Pancreas (tissue), 10 donors: ENCODE data around the gene KCNK4. TPM values are rescaled to one million over a fixed set of nuclear protein-coding genes. Genes with fewer than 3 reads are reported as not detected.

Experiments used
- ATAC-seq, 4 donors: fragments of 200-7000 bp; cut with Tn5 transposase; one replicate each; pipeline versions ENCODE4 v1.8.0 to v1.9.1; 2020; ENCODE audit warnings: mild to moderate bottlenecking in 4 of 4, moderate library complexity in 4 of 4
- DNase-seq, 6 donors: peaks; one replicate each; pipeline ENCODE4 v3.0.0-alpha.2; 2020
- FAIRE-seq: peaks from 2 replicates; lab custom pipeline; 2012; peaks lifted over from hg19 to GRCh38; lab: Jason Lieb, UNC
- H3K27ac ChIP-seq, 4 donors: fragments of 200-600 bp; sonication (generic); 1 replicate in 3 of 4; 2 replicates in 1 of 4; pipeline versions ENCODE4 v1.5.0 to v1.8.0; 2020
- H3K27me3 ChIP-seq, 4 donors: fragments of 200-600 bp; one replicate each; pipeline ENCODE4 v1.8.0; 2021
- H3K36me3 ChIP-seq, 3 donors: fragments of 200-600 bp; sonication (generic) in 1 of 3; one replicate each; pipeline versions ENCODE4 v1.5.0 to v1.8.0; 2020 to 2021
- H3K4me1 ChIP-seq, 3 donors: fragments of 200-600 bp; one replicate each; pipeline ENCODE4 v1.8.0; 2021
- H3K4me3 ChIP-seq, 4 donors: fragments of 200-600 bp; sonication (generic) in 2 of 4; one replicate each; pipeline versions ENCODE4 v1.5.0 to v1.8.0; 2020 to 2021
- H3K9me3 ChIP-seq, 4 donors: fragments of 200-600 bp; one replicate each; pipeline ENCODE4 v1.8.0; 2021
- WGBS, 2 donors: extraction: QIAGEN DNeasy Blood & Tissue Kit; methylation state at CpG; one replicate each; pipeline ENCODE4 v1.1.7; 2013; 5-methylcytosine and 5-hydroxymethylcytosine counted together
- intact Hi-C, 3 donors: fragments of 100-400 bp; cut with DNase I; formaldehyde crosslinking; loops; one replicate each; pipeline versions ENCODE4 v1.11.1 to v1.14.2; 2022
- polyA plus RNA-seq, 2 donors: library from polyadenylated mRNA; stranded (reverse); fragments of 200-250 nt; gene quantifications; one replicate each; pipeline ENCODE4 v1.2.3, GENCODE V29; 2013
- total RNA-seq, 6 donors: library from RNA; stranded (reverse); fragmentation: NEBNext Ultra II Directional in 4 of 6; extraction: Animal tissue kit (Norgen Biotek cat#: 25700) in 4 of 6; gene quantifications; one replicate each; pipeline versions ENCODE4 v1.2.1 to v1.2.4, GENCODE V29; 2021 to 2023
- TF ChIP-seq, protein P1 (sequence below), 4 donors: fragments of 200-600 bp; sonication (generic) in 3 of 4; IDR thresholded peaks; one replicate each; pipeline versions ENCODE4 v1.5.0 to v1.8.0; 2021; ENCODE audit warnings: antibody characterized with exemption in 4 of 4
- donor health status: healthy with polysubstance abuse.
- donor health status: DM: no; HTN: no; CAD: no; lungs with moderate emphysema.
- donor health status: DM: no; HTN: no; CAD: no.
- donor health status: control.
- donor health status: control.
- donor health status: Bipolar disorder and iron deficiency.
- donor health status: DM: yes; HTN: yes; CAD: no.
- donor health status: DM: no; HTN: no; CAD: no.
- donor health status: DM: no; HTN: no; CAD: no.
- donor health status: DM: yes; HTN: yes; CAD: no.

The KCNK4 gene
- total and polyA plus RNA-seq, 8 donors: not detected

DNA sequence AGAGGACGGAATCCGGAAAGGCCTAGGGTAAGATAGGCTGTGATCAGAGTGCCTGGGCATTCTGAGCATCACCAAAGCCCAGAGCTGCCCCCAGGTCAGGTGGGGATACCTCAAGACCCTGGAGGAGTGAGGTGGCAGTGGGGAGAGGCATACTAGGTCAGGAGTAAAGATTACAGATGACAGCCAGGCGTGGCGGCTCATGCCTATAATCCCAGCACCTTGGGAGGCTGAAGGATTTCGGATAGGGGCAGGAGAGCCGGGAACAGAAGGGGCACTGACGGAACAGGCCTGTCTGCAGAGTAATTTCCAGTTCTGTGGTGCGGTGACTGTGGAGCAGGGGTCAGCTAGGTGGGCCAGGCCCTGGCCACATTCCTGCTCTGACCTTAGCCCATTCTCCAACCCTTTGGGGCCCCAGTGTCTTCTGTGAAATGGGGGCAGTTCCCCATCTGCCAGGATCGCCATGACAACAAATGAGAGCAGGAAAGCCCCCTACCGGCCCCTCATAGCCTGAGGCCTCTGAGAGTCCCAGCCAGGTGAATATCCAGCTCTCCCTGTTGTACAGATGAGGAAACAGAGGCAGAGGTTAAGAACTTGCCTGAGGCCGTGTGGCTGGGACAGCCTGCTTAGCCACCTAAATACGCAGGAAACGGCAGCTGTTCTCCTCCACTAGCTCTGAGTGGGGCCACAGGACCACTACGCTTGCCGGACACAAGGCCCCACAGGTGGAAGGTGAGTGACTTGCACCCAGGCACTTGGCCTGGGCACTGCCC lies 15.9 kb upstream of the KCNK4 start:
- WGBS, 2 donors: 91 to 92% methylated on average over 15 of the region's 15 CpGs
- no peak overlapping the region for H3K27ac ChIP-seq
- DNase-seq (no peak), FAIRE-seq (no peak), ATAC-seq (no peak)
- H3K36me3 ChIP-seq: no peaks in the 10 kb centered on the region
- H3K27me3 ChIP-seq: no peaks in the 10 kb centered on the region
- no peak overlapping the region for H3K4me3 ChIP-seq
- intact Hi-C loops: no loop called here
- H3K4me1 ChIP-seq: peaks cover 0 to 5% (median 3%) of the 10 kb centered on the region in 3 donors
- H3K9me3 ChIP-seq: no peaks in the 10 kb centered on the region
- TF ChIP-seq, protein P1, sequence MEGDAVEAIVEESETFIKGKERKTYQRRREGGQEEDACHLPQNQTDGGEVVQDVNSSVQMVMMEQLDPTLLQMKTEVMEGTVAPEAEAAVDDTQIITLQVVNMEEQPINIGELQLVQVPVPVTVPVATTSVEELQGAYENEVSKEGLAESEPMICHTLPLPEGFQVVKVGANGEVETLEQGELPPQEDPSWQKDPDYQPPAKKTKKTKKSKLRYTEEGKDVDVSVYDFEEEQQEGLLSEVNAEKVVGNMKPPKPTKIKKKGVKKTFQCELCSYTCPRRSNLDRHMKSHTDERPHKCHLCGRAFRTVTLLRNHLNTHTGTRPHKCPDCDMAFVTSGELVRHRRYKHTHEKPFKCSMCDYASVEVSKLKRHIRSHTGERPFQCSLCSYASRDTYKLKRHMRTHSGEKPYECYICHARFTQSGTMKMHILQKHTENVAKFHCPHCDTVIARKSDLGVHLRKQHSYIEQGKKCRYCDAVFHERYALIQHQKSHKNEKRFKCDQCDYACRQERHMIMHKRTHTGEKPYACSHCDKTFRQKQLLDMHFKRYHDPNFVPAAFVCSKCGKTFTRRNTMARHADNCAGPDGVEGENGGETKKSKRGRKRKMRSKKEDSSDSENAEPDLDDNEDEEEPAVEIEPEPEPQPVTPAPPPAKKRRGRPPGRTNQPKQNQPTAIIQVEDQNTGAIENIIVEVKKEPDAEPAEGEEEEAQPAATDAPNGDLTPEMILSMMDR (IDR thresholded peaks at IDR 0.05): no peak

DNA sequence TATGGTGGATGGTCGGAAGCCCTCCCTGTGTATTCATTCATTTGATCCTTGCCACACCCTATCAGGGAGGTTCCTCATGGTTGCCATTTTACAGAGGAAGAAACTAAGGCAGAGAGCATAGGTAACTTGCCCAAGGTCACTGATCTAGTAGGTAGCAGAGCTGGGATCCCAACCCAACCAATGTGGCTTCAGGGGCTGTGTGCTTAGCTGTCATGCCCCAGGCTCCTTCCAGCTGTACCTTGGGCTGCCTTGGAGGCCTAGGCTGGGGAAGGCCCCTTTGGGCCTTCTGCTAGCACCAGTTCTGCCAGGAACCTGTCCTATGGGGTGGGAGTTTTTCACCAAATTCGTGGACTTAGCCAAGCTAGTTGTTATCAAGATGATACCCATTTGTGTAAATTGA lies 15.3 kb upstream of the KCNK4 start:
- peaks cover 0 to 5% (median 3%) of the 10 kb centered on the region in 3 donors for H3K4me1 ChIP-seq
- H3K4me3 ChIP-seq: no peak overlapping the region
- ATAC-seq: no peak
- TF ChIP-seq, protein P1 (IDR thresholded peaks at IDR 0.05): no peak
- WGBS, 2 donors: 73 to 83% methylated on average over 2 of the region's 2 CpGs
- no peaks in the 10 kb centered on the region for H3K27me3 ChIP-seq
- H3K36me3 ChIP-seq: no peaks in the 10 kb centered on the region
- H3K9me3 ChIP-seq: no peaks in the 10 kb centered on the region
- no peak for DNase-seq
- FAIRE-seq: no peak
- intact Hi-C loops: no loop called here
- no peak overlapping the region for H3K27ac ChIP-seq

DNA sequence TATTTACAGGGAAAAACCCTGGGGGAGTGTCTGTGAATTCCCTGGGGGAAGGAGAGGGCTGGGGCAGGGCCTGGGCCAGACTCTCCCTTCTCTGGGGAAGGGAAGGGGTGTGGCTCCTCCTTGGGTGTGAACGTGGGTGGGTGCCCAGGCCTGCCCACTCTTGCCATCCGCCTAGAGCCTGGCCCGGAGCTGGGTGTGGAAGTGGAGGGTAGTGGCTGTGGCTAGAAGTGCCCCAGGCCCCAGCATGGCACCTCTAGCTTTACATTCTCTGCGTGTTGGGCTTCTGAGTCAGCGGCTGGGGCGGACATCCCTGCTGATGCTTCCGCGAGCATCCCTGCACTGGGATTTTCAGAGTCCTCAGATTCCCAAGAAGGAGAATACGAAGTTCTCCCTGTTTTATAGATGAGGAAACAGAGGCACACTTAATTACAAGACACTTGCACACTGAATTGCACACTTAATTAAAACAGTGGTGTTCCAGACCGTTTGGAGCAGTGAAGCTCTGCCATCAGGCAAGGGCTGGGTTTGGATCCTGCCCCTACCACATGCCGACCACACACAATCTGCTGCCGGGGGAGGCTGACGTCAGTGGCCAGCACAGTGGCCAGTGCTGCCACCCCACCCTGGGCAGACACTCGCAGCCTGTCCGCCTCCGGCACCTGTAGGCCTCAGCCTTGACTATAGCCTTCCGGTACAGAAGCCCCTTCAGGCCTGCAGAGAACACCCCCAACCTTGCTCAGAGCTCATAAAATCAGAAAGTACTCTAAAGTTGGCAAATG lies 14.3 kb upstream of the KCNK4 start:
- peaks cover 0 to 5% (median 3%) of the 10 kb centered on the region in 3 donors for H3K4me1 ChIP-seq
- no peak overlapping the region for H3K27ac ChIP-seq
- no peak overlapping the region for H3K4me3 ChIP-seq
- WGBS, 2 donors: 87 to 92% methylated on average over 17 of the region's 17 CpGs
- intact Hi-C loops: no loop called here
- H3K9me3 ChIP-seq: no peaks in the 10 kb centered on the region
- no peak for FAIRE-seq
- TF ChIP-seq, protein P1 (IDR thresholded peaks at IDR 0.05): no peak
- DNase-seq: peak in 2 of 6 donors; percentile 48 to 56
- ATAC-seq: no peak
- no peaks in the 10 kb centered on the region for H3K36me3 ChIP-seq
- no peaks in the 10 kb centered on the region for H3K27me3 ChIP-seq

DNA sequence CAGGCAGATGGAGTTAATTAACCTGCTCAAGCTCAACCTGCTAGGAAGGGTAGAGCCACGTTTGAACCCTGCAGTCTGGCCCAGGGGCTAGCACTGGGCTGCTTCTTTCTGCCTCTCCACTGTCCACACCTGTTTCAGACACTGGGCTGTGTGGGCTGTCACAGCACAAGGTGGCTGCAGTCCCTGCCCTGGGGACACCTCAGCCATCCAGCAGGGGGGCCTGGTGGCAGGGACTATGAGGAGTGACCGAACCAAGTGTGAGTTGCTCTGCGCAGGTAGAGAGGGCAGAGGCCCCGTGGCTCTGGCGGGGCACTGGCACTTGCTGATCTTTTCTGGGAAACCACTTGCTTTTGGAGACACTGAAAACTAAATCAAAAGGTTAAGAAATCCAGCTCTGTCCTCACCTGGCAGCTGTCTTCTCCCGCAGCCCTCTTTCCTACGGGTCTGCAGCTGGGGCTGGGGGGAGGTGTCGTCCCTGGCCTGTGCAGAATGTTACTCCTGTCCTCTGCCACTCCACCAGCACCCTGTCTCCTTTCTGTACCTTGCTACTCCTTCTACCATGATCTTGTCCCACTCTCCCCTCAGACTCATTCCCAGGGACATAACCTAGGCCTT lies 12.4 kb upstream of the KCNK4 start:
- 80 to 81% methylated on average over 8 of the region's 8 CpGs for WGBS, 2 donors
- no peaks in the 10 kb centered on the region for H3K36me3 ChIP-seq
- intact Hi-C loops: no loop called here

More for the DNA sequence above, 12.4 kb upstream of the KCNK4 start:
- ATAC-seq (no peak), FAIRE-seq (no peak), DNase-seq (peak in 1 of 6 donors; percentile 43)
- TF ChIP-seq, protein P1 (IDR thresholded peaks at IDR 0.05): no peak
- no peak overlapping the region for H3K27ac ChIP-seq
- peaks cover 1 to 5% (median 2%) of the 10 kb centered on the region in 3 donors for H3K4me1 ChIP-seq
- H3K4me3 ChIP-seq: no peak overlapping the region
- H3K9me3 ChIP-seq: no peaks in the 10 kb centered on the region
- no peaks in the 10 kb centered on the region for H3K27me3 ChIP-seq
